Ishikawa (cell line): ENCODE results near the gene C5orf58.

Experiments used
- CREB1 ChIP-seq: IDR thresholded peaks from 2 replicates; pipeline ENCODE4 v1.6.1; 2012; ENCODE audit warnings: low read depth
- EP300 ChIP-seq: IDR thresholded peaks from 2 replicates; pipeline ENCODE4 v1.6.1; 2012; ENCODE audit warnings: borderline replicate concordance
- FOXM1 ChIP-seq: IDR thresholded peaks from 2 replicates; pipeline ENCODE4 v1.6.1; 2012; ENCODE audit warnings: low read depth, borderline replicate concordance
- NFIC ChIP-seq: IDR thresholded peaks from 2 replicates; pipeline ENCODE4 v1.6.1; 2012
- RAD21 ChIP-seq: IDR thresholded peaks from 2 replicates; pipeline ENCODE4 v1.6.1; 2012; ENCODE audit warnings: low read depth
- TAF1 ChIP-seq: IDR thresholded peaks from 2 replicates; pipeline ENCODE4 v1.6.1; 2012; ENCODE audit warnings: low read depth, mild to moderate bottlenecking
- TCF12 ChIP-seq: IDR thresholded peaks from 2 replicates; pipeline ENCODE4 v1.6.1; 2012; ENCODE audit warnings: low read depth
- TEAD4 ChIP-seq: IDR thresholded peaks from 2 replicates; pipeline ENCODE4 v1.6.1; 2012
- YY1 ChIP-seq: IDR thresholded peaks from 2 replicates; pipeline ENCODE4 v1.6.1; 2012; ENCODE audit warnings: low read depth
- TF ChIP-seq, protein P1 (sequence below): IDR thresholded peaks from 2 replicates; pipeline ENCODE4 v1.6.1; 2012
- TF ChIP-seq, protein P2 (sequence below): IDR thresholded peaks from 2 replicates; pipeline ENCODE4 v1.6.1; 2012; ENCODE audit warnings: low read depth, mild to moderate bottlenecking
- TF ChIP-seq, protein P3 (sequence below): IDR thresholded peaks from 2 replicates; pipeline ENCODE4 v1.6.1; 2012

DNA sequence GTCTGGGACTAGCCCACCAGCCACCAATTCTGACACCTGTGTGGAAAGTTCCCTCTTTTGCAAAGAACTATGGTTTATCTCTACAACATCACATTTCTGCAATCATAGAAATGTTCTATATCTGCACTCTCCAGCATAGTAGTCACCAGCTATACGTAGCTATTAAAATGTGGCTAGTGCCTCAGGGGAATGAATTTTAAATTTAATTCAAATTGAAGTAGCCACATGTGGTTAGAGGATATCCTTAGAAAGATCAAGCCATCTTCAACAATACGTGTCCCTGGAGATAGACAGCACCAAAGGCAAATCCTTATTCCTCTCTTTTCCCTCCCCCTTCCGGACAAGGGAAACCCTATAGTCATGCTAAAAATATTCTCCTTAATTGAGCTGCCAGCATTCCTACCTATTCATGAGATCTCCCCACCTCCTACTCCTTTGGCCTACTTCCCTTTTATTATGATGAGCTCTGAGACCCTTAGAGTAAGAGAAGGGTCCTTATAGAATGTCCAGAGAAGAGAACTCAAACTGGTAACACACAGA, 53.7 kb downstream of the C5orf58 start:
- no peak for TF ChIP-seq CREB1
- TF ChIP-seq, protein P1, sequence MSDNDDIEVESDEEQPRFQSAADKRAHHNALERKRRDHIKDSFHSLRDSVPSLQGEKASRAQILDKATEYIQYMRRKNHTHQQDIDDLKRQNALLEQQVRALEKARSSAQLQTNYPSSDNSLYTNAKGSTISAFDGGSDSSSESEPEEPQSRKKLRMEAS: no peak
- TF ChIP-seq, protein P2, sequence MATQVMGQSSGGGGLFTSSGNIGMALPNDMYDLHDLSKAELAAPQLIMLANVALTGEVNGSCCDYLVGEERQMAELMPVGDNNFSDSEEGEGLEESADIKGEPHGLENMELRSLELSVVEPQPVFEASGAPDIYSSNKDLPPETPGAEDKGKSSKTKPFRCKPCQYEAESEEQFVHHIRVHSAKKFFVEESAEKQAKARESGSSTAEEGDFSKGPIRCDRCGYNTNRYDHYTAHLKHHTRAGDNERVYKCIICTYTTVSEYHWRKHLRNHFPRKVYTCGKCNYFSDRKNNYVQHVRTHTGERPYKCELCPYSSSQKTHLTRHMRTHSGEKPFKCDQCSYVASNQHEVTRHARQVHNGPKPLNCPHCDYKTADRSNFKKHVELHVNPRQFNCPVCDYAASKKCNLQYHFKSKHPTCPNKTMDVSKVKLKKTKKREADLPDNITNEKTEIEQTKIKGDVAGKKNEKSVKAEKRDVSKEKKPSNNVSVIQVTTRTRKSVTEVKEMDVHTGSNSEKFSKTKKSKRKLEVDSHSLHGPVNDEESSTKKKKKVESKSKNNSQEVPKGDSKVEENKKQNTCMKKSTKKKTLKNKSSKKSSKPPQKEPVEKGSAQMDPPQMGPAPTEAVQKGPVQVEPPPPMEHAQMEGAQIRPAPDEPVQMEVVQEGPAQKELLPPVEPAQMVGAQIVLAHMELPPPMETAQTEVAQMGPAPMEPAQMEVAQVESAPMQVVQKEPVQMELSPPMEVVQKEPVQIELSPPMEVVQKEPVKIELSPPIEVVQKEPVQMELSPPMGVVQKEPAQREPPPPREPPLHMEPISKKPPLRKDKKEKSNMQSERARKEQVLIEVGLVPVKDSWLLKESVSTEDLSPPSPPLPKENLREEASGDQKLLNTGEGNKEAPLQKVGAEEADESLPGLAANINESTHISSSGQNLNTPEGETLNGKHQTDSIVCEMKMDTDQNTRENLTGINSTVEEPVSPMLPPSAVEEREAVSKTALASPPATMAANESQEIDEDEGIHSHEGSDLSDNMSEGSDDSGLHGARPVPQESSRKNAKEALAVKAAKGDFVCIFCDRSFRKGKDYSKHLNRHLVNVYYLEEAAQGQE: no peak
- no peak for TF ChIP-seq TEAD4
- TF ChIP-seq TAF1: no peak
- TF ChIP-seq YY1: no peak
- TF ChIP-seq TCF12: no peak
- TF ChIP-seq RAD21: no peak
- no peak for TF ChIP-seq EP300
- no peak for TF ChIP-seq FOXM1
- TF ChIP-seq, protein P3, sequence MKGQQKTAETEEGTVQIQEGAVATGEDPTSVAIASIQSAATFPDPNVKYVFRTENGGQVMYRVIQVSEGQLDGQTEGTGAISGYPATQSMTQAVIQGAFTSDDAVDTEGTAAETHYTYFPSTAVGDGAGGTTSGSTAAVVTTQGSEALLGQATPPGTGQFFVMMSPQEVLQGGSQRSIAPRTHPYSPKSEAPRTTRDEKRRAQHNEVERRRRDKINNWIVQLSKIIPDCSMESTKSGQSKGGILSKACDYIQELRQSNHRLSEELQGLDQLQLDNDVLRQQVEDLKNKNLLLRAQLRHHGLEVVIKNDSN: no peak
- TF ChIP-seq NFIC: no peak
